ENCODE results near the gene SPAG8. TPM values are rescaled to one million over a fixed set of nuclear protein-coding genes. Genes with fewer than 3 reads are reported as not detected.

SPAG8 gene
- total and polyA plus RNA-seq, 9 of the 15 experiments (the other 6 are each of a cell fraction or from before 2014, with no cell fraction given): 0.03 to 0.47 (median 0.21) TPM

GRCh38 chr9:35814106-35814840, 2.2 kb upstream of the SPAG8 start (continued):
- TF ChIP-seq ZNF551 (CRISPR knock-in tag; IDR thresholded peaks at IDR 0.05) (no peak), ZNF764 (CRISPR knock-in tag; IDR thresholded peaks at IDR 0.05; ENCODE audit: low read depth) (no peak), ZNF217 (CRISPR knock-in tag; IDR thresholded peaks at IDR 0.05) (no peak), ZBTB7A (IDR thresholded peaks at IDR 0.05; ENCODE audit: borderline replicate concordance, control insufficient read depth, low read depth, low read length) (no peak), HSF4 (CRISPR knock-in tag; IDR thresholded peaks at IDR 0.05; ENCODE audit: borderline replicate concordance) (no peak), MYC (IDR thresholded peaks at IDR 0.05; ENCODE audit: low read depth, low read length) (0 out of 2 replicates have a peak, but pooled peaks have one; percentile 22), MYC (CRISPR knock-in tag; IDR thresholded peaks at IDR 0.05; ENCODE audit: borderline replicate concordance, low read depth) (no peak), CBFB (CRISPR knock-in tag; IDR thresholded peaks at IDR 0.05) (no peak), EP300 (IDR thresholded peaks at IDR 0.05; ENCODE audit: low read length) (no peak), MLX (CRISPR knock-in tag; conservative IDR thresholded peaks at IDR 0.05) (no peak), BRD4 (IDR thresholded peaks at IDR 0.05) (no peak), HIVEP1 (CRISPR knock-in tag; IDR thresholded peaks at IDR 0.05) (no peak), STAT5A (IDR thresholded peaks at IDR 0.05; ENCODE audit: borderline replicate concordance, low read length) (no peak), ZNF324 (CRISPR knock-in tag; IDR thresholded peaks at IDR 0.05) (no peak), HINFP (tag; conservative IDR thresholded peaks at IDR 0.05; ENCODE audit: low read depth) (no peak), ZNF316 (IDR thresholded peaks at IDR 0.05) (no peak), USF2 (CRISPR knock-in tag; IDR thresholded peaks at IDR 0.05) (no peak)
- TF ChIP-seq, protein P1, sequence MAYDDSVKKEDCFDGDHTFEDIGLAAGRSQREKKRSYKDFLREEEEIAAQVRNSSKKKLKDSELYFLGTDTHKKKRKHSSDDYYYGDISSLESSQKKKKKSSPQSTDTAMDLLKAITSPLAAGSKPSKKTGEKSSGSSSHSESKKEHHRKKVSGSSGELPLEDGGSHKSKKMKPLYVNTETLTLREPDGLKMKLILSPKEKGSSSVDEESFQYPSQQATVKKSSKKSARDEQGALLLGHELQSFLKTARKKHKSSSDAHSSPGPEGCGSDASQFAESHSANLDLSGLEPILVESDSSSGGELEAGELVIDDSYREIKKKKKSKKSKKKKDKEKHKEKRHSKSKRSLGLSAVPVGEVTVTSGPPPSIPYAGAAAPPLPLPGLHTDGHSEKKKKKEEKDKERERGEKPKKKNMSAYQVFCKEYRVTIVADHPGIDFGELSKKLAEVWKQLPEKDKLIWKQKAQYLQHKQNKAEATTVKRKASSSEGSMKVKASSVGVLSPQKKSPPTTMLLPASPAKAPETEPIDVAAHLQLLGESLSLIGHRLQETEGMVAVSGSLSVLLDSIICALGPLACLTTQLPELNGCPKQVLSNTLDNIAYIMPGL (CRISPR knock-in tag; IDR thresholded peaks at IDR 0.05): no peak

Measured in K562 (cell line).